Fibroblast of lung (primary cell): ENCODE measurements around the gene GRAMD2B. TPM values are rescaled to one million over a fixed set of nuclear protein-coding genes. Genes with fewer than 3 reads are reported as not detected.
"Not testable (repeated sequence)": the region's sequence is repeated elsewhere in the genome, so short reads cannot be mapped to it uniquely, and the experiment has no call there.

Source experiments
- DNase-seq, 2 donors: peaks; one replicate each; pipeline versions ENCODE4 v3.0.0 to v3.0.0-alpha.2; 2010; ENCODE audit warnings: low read depth in 2 of 2
- H2AFZ ChIP-seq: 2 replicates; pipeline ENCODE4 v1.5.1; 2012; ENCODE audit warnings: low read length, control low read depth, inconsistent platforms
- H3K27ac ChIP-seq: 2 replicates; pipeline ENCODE4 v1.5.1; 2011; ENCODE audit warnings: low read length, control low read depth; ENCODE audit not compliant: insufficient read depth
- H3K27me3 ChIP-seq: 2 replicates; pipeline ENCODE4 v1.5.1; 2011; ENCODE audit warnings: mild to moderate bottlenecking, low read length; ENCODE audit not compliant: control insufficient read depth, insufficient read depth
- H3K36me3 ChIP-seq: 2 replicates; pipeline ENCODE4 v1.5.1; 2011; ENCODE audit warnings: low read length; ENCODE audit not compliant: control insufficient read depth, insufficient read depth
- H3K4me1 ChIP-seq: 2 replicates; pipeline ENCODE4 v1.5.1; 2011; ENCODE audit warnings: low read length; ENCODE audit not compliant: control insufficient read depth, insufficient read depth; ENCODE audit errors: extremely low read depth
- H3K4me2 ChIP-seq: 2 replicates; pipeline ENCODE4 v1.5.1; 2011; ENCODE audit warnings: low read length, control low read depth; ENCODE audit not compliant: insufficient read depth; ENCODE audit errors: extremely low read depth
- H3K4me3 ChIP-seq, 4 experiments: fragments of 200-600 bp in 1 of 4; sonication (generic) in 1 of 4; replicated peaks in 1 of 4; 2 replicates each; pipeline ENCODE4 v1.5.1; 2011 to 2016; ENCODE audit warnings: low read length in 4 of 4, low read depth in 3 of 4, mild to moderate bottlenecking in 3 of 4, control low read depth in 2 of 4, inconsistent platforms in 1 of 4, mixed read lengths in 1 of 4; ENCODE audit not compliant: insufficient read depth in 1 of 4; ENCODE audit errors: control extremely low read depth in 1 of 4
- H3K79me2 ChIP-seq: 2 replicates; pipeline ENCODE4 v1.5.1; 2012; ENCODE audit warnings: mild to moderate bottlenecking, low read length, inconsistent platforms; ENCODE audit not compliant: control insufficient read depth, insufficient read depth
- H3K9ac ChIP-seq: 2 replicates; pipeline ENCODE4 v1.5.1; 2011; ENCODE audit warnings: mild to moderate bottlenecking, low read length, control low read depth; ENCODE audit not compliant: insufficient read depth
- H3K9me3 ChIP-seq: 2 replicates; pipeline ENCODE4 v1.5.1; 2012; ENCODE audit warnings: low read depth, low read length; ENCODE audit not compliant: control insufficient read depth, insufficient read depth
- H4K20me1 ChIP-seq: 2 replicates; pipeline ENCODE4 v1.5.1; 2011; ENCODE audit warnings: low read length; ENCODE audit not compliant: control insufficient read depth, insufficient read depth; ENCODE audit errors: extremely low read depth
- CTCF ChIP-seq, 2 donors: IDR thresholded peaks in 1 of 2; conservative IDR thresholded peaks in 1 of 2; 1 replicate in 1 of 2; 2 replicates in 1 of 2; pipeline ENCODE4 v1.5.1; 2011 to 2012; ENCODE audit warnings: low read length in 2 of 2, control low read depth in 1 of 2, inconsistent platforms in 1 of 2, low read depth in 1 of 2, mild to moderate bottlenecking in 1 of 2
- EZH2 ChIP-seq: IDR thresholded peaks from 2 replicates; pipeline ENCODE4 v1.5.1; 2012; ENCODE audit warnings: low read length, control low read depth, mild to moderate bottlenecking; ENCODE audit errors: missing control alignments
- polyA plus RNA-seq, 2 donors: library from polyadenylated mRNA; depleted of rRNA in 1 of 2; stranded (reverse) in 1 of 2; unstranded in 1 of 2; fragments of >200 nt; gene quantifications; 2 replicates each; pipeline ENCODE4 v1.2.1, GENCODE V29; 2011 to 2012; ENCODE audit warnings: missing spikeins in 1 of 2
- total RNA-seq: library from RNA; depleted of rRNA; stranded (reverse); fragments of >200 nt; gene quantifications from 2 replicates; pipeline ENCODE4 v1.2.1, GENCODE V29; 2014

Gene GRAMD2B
- total and polyA plus RNA-seq, 2 donors (not counting 1 experiment from before 2014, with no cell fraction given), result 21.3 to 37.6 TPM

GRCh38 chr5:126394211-126394788, 28.9 kb upstream of the GRAMD2B start:
- no peak overlapping the region for H3K9ac ChIP-seq
- H2AFZ ChIP-seq, result no peak overlapping the region
- TF ChIP-seq CTCF (conservative IDR thresholded peaks at IDR 0.05 in 1 of 2, IDR thresholded peaks at IDR 0.05 in 1 of 2; ENCODE audit: low read depth in 1 of 2, low read length in 2 of 2) (no peak), EZH2 (no peak)
- H3K27ac ChIP-seq, result no peak overlapping the region
- no peak overlapping the region for H3K4me2 ChIP-seq
- no peak for DNase-seq
- no peak overlapping the region for H3K4me3 ChIP-seq
- no peaks in the 10 kb centered on the region for H3K4me1 ChIP-seq
- H3K27me3 ChIP-seq, result no peaks in the 10 kb centered on the region
- no peaks in the 10 kb centered on the region for H4K20me1 ChIP-seq
- no peaks in the 10 kb centered on the region for H3K9me3 ChIP-seq
- no peaks in the 10 kb centered on the region for H3K36me3 ChIP-seq
- no peaks in the 10 kb centered on the region for H3K79me2 ChIP-seq

GRCh38 chr5:126395198-126395597, 28.0 kb upstream of the GRAMD2B start:
- Histone ChIP-seq H3K27ac (no peak overlapping the region), H3K27me3 (no peaks in the 10 kb centered on the region), H3K79me2 (no peaks in the 10 kb centered on the region), H3K36me3 (no peaks in the 10 kb centered on the region), H3K4me1 (no peaks in the 10 kb centered on the region), H3K9ac (no peak overlapping the region), H3K4me2 (no peak overlapping the region), H3K4me3 (no peak overlapping the region), H2AFZ (no peak overlapping the region), H3K9me3 (no peaks in the 10 kb centered on the region), H4K20me1 (no peaks in the 10 kb centered on the region)
- DNase-seq, result peak in 1 of 2 donors; percentile 68
- TF ChIP-seq EZH2, result no peak
- no peak for TF ChIP-seq CTCF (conservative IDR thresholded peaks at IDR 0.05 in 1 of 2, IDR thresholded peaks at IDR 0.05 in 1 of 2; ENCODE audit: low read depth in 1 of 2, low read length in 2 of 2)

GRCh38 chr5:126395605-126396004, 27.6 kb upstream of the GRAMD2B start:
- Histone ChIP-seq H3K4me3 (no peak overlapping the region), H4K20me1 (no peaks in the 10 kb centered on the region), H3K4me1 (no peaks in the 10 kb centered on the region), H3K9ac (no peak overlapping the region), H3K79me2 (no peaks in the 10 kb centered on the region), H3K27ac (no peak overlapping the region), H3K27me3 (no peaks in the 10 kb centered on the region), H3K4me2 (no peak overlapping the region), H2AFZ (no peak overlapping the region), H3K36me3 (no peaks in the 10 kb centered on the region), H3K9me3 (no peaks in the 10 kb centered on the region)
- TF ChIP-seq EZH2 (no peak), CTCF (conservative IDR thresholded peaks at IDR 0.05 in 1 of 2, IDR thresholded peaks at IDR 0.05 in 1 of 2; ENCODE audit: low read depth in 1 of 2, low read length in 2 of 2) (no peak)
- no peak for DNase-seq

GRCh38 chr5:126396721-126397120, 26.5 kb upstream of the GRAMD2B start:
- not testable (repeated sequence) for H3K36me3 ChIP-seq, H4K20me1 ChIP-seq, H3K27ac ChIP-seq, H3K9me3 ChIP-seq, H3K4me1 ChIP-seq, H3K79me2 ChIP-seq, H2AFZ ChIP-seq, H3K4me3 ChIP-seq, DNase-seq, H3K9ac ChIP-seq, H3K27me3 ChIP-seq, H3K4me2 ChIP-seq
